Nephron progenitor cell (in vitro differentiated cells): ENCODE data around the gene CEP76.

Experiments used
- DNase-seq: peaks from one replicate; pipeline ENCODE4 v3.0.0; 2021
- H3K27ac Mint-ChIP-seq: 2 replicates; pipeline ENCODE4 v1.8.0; 2021; ENCODE audit warnings: mild to moderate bottlenecking, moderate library complexity, mixed read lengths
- H3K27me3 Mint-ChIP-seq: 2 replicates; pipeline ENCODE4 v1.8.0; 2021; ENCODE audit warnings: mild to moderate bottlenecking, low read depth, mixed read lengths; ENCODE audit not compliant: poor library complexity
- H3K36me3 Mint-ChIP-seq: 2 replicates; pipeline ENCODE4 v1.8.0; 2021; ENCODE audit warnings: low read depth, mixed read lengths
- H3K4me1 Mint-ChIP-seq: 2 replicates; pipeline ENCODE4 v1.8.0; 2021; ENCODE audit warnings: mixed read lengths
- H3K4me3 Mint-ChIP-seq: 2 replicates; pipeline ENCODE4 v1.8.0; 2021; ENCODE audit warnings: mild to moderate bottlenecking, moderate library complexity, mixed read lengths
- H3K9me3 Mint-ChIP-seq: 2 replicates; pipeline ENCODE4 v1.8.0; 2021; ENCODE audit warnings: mild to moderate bottlenecking, moderate library complexity, mixed read lengths
- TF ChIP-seq, protein P1 (sequence below): fragments of 200-600 bp; sonication (generic); IDR thresholded peaks from 2 replicates; pipeline ENCODE4 v1.5.0; 2021; ENCODE audit warnings: antibody characterized with exemption

The CEP76 gene

DNA sequence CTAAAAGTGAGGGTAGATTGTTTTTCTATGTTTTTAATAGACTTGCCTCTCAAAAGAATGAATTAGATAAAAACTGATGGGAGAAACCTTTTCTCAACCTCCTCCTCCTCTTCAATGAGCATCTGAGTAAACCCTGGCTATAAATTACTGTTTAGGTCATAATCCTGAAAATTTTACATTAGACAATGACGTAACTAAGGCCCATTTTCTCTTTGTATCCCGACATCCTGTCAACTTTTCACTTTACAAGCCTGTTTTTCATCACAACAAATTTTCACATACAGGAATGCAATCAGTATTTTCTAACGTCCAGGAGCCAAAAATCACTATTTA is 46.0 kb downstream of the CEP76 start:
- no peaks in the 10 kb centered on the region for H3K9me3 Mint-ChIP-seq
- H3K27ac Mint-ChIP-seq = peak overlapping the region; percentile 71
- H3K27me3 Mint-ChIP-seq = peaks cover 43% of the 10 kb centered on the region
- peaks cover 7% of the 10 kb centered on the region for H3K36me3 Mint-ChIP-seq
- H3K4me1 Mint-ChIP-seq = peaks cover 35% of the 10 kb centered on the region
- no peak for DNase-seq
- TF ChIP-seq, protein P1, sequence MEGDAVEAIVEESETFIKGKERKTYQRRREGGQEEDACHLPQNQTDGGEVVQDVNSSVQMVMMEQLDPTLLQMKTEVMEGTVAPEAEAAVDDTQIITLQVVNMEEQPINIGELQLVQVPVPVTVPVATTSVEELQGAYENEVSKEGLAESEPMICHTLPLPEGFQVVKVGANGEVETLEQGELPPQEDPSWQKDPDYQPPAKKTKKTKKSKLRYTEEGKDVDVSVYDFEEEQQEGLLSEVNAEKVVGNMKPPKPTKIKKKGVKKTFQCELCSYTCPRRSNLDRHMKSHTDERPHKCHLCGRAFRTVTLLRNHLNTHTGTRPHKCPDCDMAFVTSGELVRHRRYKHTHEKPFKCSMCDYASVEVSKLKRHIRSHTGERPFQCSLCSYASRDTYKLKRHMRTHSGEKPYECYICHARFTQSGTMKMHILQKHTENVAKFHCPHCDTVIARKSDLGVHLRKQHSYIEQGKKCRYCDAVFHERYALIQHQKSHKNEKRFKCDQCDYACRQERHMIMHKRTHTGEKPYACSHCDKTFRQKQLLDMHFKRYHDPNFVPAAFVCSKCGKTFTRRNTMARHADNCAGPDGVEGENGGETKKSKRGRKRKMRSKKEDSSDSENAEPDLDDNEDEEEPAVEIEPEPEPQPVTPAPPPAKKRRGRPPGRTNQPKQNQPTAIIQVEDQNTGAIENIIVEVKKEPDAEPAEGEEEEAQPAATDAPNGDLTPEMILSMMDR = no peak
- H3K4me3 Mint-ChIP-seq = peak overlapping the region; percentile 87

DNA sequence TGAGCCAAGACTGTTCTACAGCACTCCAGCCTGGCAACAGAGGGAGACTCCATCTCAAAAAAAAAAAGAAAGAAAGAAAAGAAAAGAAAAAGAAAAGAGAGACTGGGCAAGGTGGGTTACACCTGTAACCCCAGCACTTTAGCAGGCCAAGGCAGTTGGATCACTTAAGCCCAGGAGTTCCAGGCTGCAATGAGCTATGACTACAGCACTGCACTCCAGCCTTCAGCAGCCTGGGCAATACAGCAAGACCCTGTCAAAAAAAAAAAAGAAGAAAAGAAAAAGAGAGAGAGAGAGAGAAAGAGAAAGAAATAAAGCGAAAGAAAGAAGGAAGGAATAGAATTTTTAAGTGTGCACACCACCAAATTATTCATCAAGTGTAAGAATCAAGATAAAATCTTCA is 47.6 kb downstream of the CEP76 start:
- no peak for DNase-seq
- no peak overlapping the region for H3K27ac Mint-ChIP-seq
- TF ChIP-seq, protein P1 = no peak
- peaks cover 9% of the 10 kb centered on the region for H3K36me3 Mint-ChIP-seq
- H3K4me1 Mint-ChIP-seq = peaks cover 34% of the 10 kb centered on the region
- H3K4me3 Mint-ChIP-seq = peak overlapping the region; percentile 87
- H3K27me3 Mint-ChIP-seq = peaks cover 43% of the 10 kb centered on the region
- no peaks in the 10 kb centered on the region for H3K9me3 Mint-ChIP-seq

DNA sequence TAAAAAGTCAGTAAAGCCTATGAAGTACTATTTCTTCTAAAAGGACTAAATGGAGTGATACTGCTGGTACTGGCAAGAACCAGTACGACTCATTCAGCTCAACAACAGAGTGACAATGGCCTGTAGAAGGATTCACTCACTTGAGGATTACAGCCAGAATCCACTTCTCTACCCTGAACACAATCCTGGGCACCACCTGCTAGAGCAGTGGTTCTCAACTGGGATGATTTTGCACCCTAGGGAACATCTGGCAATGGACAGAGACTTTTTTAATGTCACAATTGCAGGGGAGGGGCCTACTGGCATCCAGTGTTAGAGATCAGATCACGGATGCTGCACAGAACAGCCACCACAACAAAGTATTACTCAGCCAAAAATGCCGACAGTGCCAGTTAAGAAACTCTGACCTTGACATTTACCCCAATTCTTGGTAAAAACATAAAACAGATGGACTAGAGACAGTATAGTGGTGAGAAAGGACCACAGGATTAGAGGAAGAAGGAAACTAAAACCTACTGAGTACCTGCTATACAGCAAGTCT is 49.6 kb downstream of the CEP76 start:
- H3K27me3 Mint-ChIP-seq = peaks cover 31% of the 10 kb centered on the region
- TF ChIP-seq, protein P1 = no peak
- H3K4me1 Mint-ChIP-seq = peaks cover 23% of the 10 kb centered on the region
- no peaks in the 10 kb centered on the region for H3K9me3 Mint-ChIP-seq
- no peak overlapping the region for H3K4me3 Mint-ChIP-seq
- peaks cover 9% of the 10 kb centered on the region for H3K36me3 Mint-ChIP-seq
- no peak for DNase-seq
- no peak overlapping the region for H3K27ac Mint-ChIP-seq

DNA sequence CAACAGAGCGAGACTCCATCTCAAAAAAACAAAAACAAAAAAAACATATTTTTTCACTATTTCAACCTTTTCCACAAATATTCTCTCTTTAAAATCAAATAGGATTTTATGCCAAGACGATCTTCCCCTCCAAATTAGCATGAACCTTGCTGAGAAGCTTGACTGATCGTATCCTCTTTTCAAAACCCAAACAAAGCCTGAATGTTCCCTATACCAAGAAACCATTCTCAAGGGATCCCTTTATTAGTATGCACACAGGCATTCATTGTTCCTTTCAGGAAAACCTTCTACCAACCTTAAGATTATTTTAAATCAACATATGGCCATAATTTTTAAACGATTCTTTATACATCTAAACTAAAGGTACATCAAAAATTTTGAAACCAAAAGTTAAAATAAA is 50.9 kb downstream of the CEP76 start:
- no peak overlapping the region for H3K4me3 Mint-ChIP-seq
- peaks cover 20% of the 10 kb centered on the region for H3K4me1 Mint-ChIP-seq
- H3K27ac Mint-ChIP-seq = no peak overlapping the region
- DNase-seq = no peak
- TF ChIP-seq, protein P1 = no peak
- H3K27me3 Mint-ChIP-seq = peaks cover 27% of the 10 kb centered on the region
- peaks cover 9% of the 10 kb centered on the region for H3K36me3 Mint-ChIP-seq
- no peaks in the 10 kb centered on the region for H3K9me3 Mint-ChIP-seq

DNA sequence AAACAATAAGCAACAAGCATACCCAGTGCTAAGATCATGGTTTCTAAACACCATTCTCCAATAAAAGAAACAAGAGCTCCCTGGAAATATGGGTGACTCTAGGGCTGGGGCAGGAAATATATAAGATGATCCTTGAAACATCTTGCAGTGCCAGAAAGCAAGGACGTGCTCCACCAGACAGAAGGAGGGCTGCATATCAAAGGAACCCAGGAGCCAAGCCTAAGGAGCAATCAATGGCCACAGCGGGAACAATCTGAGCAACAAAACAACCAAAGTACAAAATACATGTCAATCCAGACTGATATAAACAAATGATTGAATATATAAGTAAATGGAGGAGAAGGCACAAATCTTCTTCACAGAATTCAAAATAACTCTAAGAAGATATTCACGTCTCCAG is 54.8 kb downstream of the CEP76 start:
- TF ChIP-seq, protein P1 = no peak
- no peak for DNase-seq
- Mint-ChIP-seq H3K27ac (peak overlapping the region; percentile 34), H3K4me3 (no peak overlapping the region), H3K9me3 (no peaks in the 10 kb centered on the region), H3K27me3 (peaks cover 4% of the 10 kb centered on the region), H3K36me3 (peaks cover 5% of the 10 kb centered on the region), H3K4me1 (peaks cover 15% of the 10 kb centered on the region)

DNA sequence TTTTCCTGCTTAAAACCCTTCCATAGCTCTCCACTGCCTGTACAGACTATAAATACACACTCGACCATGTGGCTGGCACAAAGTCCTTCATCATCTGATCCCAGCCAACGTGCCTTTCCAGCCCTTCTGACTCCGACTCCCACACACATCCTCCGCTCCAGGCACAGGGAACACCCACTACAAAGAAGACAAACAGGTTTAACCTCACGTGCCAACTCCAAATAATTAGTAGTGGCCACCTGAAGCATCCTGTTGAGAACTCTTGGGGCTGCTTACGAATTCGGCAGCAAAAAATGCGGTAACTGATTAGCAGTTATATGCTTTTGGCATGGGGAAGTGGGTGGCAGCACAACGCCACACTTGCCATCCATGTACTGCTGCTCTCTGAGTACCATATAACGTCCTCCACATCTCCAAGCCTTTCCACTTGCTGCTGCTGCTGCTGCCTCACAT is 56.7 kb downstream of the CEP76 start:
- no peak overlapping the region for H3K27ac Mint-ChIP-seq
- peaks cover 12% of the 10 kb centered on the region for H3K4me1 Mint-ChIP-seq
- H3K36me3 Mint-ChIP-seq = no peaks in the 10 kb centered on the region
- TF ChIP-seq, protein P1 = no peak
- H3K27me3 Mint-ChIP-seq = peaks cover 4% of the 10 kb centered on the region
- DNase-seq = no peak
- H3K9me3 Mint-ChIP-seq = no peaks in the 10 kb centered on the region
- no peak overlapping the region for H3K4me3 Mint-ChIP-seq
